ENCODE data around the gene GNAO1.

GNAO1 gene

GRCh38 chr16:56319376-56319775 is 128.1 kb downstream of the GNAO1 start:
- no peaks in the 10 kb centered on the region for H3K9me3 ChIP-seq (ENCODE audit: control insufficient read depth, insufficient read depth, low read depth, low read length)
- ChIA-PET CTCF (interaction anchor here (0.6 to 3.7 kb wide), 13 partner anchors 10 to 375 kb away, joined by 3 to 38 read pairs (median 5); no protein-coding TSS in a partner anchor), POLR2A (interaction anchor here (0.5 kb wide), 1 partner anchor 909 kb away, joined by 4 read pairs; no protein-coding TSS in a partner anchor)
- TF ChIP-seq KLF1 (tag by site-specific recombination; IDR thresholded peaks at IDR 0.05) (no peak), PBX3 (CRISPR knock-in tag; IDR thresholded peaks at IDR 0.05) (no peak), GLI4 (tag by site-specific recombination; IDR thresholded peaks at IDR 0.05) (no peak), SP7 (tag by site-specific recombination; IDR thresholded peaks at IDR 0.05) (no peak), OVOL3 (tag by site-specific recombination; IDR thresholded peaks at IDR 0.05) (no peak), ZNF548 (tag by site-specific recombination; IDR thresholded peaks at IDR 0.05) (no peak), ZFP37 (tag by site-specific recombination; IDR thresholded peaks at IDR 0.05) (no peak), ZNF133 (tag by site-specific recombination; IDR thresholded peaks at IDR 0.05) (no peak), ZSCAN23 (tag by site-specific recombination; IDR thresholded peaks at IDR 0.05) (no peak), ZNF19 (tag by site-specific recombination; IDR thresholded peaks at IDR 0.05; ENCODE audit: low read depth) (no peak), ZNF629 (tag by site-specific recombination; IDR thresholded peaks at IDR 0.05) (no peak)
- TF ChIP-seq, protein P1, sequence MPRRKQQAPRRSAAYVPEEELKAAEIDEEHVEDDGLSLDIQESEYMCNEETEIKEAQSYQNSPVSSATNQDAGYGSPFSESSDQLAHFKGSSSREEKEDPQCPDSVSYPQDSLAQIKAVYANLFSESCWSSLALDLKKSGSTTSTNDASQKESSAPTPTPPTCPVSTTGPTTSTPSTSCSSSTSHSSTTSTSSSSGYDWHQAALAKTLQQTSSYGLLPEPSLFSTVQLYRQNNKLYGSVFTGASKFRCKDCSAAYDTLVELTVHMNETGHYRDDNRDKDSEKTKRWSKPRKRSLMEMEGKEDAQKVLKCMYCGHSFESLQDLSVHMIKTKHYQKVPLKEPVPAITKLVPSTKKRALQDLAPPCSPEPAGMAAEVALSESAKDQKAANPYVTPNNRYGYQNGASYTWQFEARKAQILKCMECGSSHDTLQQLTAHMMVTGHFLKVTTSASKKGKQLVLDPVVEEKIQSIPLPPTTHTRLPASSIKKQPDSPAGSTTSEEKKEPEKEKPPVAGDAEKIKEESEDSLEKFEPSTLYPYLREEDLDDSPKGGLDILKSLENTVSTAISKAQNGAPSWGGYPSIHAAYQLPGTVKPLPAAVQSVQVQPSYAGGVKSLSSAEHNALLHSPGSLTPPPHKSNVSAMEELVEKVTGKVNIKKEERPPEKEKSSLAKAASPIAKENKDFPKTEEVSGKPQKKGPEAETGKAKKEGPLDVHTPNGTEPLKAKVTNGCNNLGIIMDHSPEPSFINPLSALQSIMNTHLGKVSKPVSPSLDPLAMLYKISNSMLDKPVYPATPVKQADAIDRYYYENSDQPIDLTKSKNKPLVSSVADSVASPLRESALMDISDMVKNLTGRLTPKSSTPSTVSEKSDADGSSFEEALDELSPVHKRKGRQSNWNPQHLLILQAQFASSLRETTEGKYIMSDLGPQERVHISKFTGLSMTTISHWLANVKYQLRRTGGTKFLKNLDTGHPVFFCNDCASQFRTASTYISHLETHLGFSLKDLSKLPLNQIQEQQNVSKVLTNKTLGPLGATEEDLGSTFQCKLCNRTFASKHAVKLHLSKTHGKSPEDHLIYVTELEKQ (tag by site-specific recombination; IDR thresholded peaks at IDR 0.05; ENCODE audit: borderline replicate concordance) = no peak
- TF ChIP-seq, protein P2, sequence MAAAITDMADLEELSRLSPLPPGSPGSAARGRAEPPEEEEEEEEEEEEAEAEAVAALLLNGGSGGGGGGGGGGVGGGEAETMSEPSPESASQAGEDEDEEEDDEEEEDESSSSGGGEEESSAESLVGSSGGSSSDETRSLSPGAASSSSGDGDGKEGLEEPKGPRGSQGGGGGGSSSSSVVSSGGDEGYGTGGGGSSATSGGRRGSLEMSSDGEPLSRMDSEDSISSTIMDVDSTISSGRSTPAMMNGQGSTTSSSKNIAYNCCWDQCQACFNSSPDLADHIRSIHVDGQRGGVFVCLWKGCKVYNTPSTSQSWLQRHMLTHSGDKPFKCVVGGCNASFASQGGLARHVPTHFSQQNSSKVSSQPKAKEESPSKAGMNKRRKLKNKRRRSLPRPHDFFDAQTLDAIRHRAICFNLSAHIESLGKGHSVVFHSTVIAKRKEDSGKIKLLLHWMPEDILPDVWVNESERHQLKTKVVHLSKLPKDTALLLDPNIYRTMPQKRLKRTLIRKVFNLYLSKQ (tag by site-specific recombination; IDR thresholded peaks at IDR 0.05; ENCODE audit: borderline replicate concordance) = no peak
- H3K4me3 ChIP-seq (ENCODE audit: low read depth, low read length) = no peak overlapping the region
- no peaks in the 10 kb centered on the region for H3K36me3 ChIP-seq (ENCODE audit: control insufficient read depth in 2 of 2, insufficient read depth in 1 of 2, low read length in 2 of 2)
- H3K27ac ChIP-seq (ENCODE audit: extremely low read depth, low read depth, low read length) = no peak overlapping the region
- H3K4me1 ChIP-seq (ENCODE audit: control insufficient read depth, insufficient read depth, low read length) = no peaks in the 10 kb centered on the region

DNA sequence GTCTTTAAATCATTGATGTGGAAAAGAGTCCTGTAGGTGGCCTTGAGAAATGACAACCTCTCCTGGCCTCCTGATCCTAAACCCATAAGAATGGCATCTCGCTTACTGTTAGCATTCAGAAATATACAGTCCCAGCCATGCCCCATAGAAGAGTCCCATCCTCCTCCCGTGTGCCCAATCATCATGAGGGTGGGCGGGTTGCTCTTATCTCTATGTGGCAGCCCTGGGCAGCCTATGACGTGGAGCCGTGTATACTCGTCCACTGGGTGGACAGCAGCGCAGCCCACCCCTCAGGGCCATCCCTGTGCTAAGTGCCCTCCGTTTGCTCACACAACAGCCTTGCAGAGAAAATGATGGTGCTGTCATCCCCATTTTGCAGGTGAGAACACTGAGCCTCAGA is 128.8 kb downstream of the GNAO1 start:
- CTCF ChIA-PET = interaction anchor here (0.7 to 3.7 kb wide), 2 partner anchors 38 to 375 kb away, joined by 4 to 38 read pairs; no protein-coding TSS in a partner anchor
- Histone ChIP-seq H3K36me3 (ENCODE audit: control insufficient read depth in 2 of 2, insufficient read depth in 1 of 2, low read length in 2 of 2) (no peaks in the 10 kb centered on the region), H3K4me1 (ENCODE audit: control insufficient read depth, insufficient read depth, low read length) (no peaks in the 10 kb centered on the region), H3K9me3 (ENCODE audit: control insufficient read depth, insufficient read depth, low read depth, low read length) (no peaks in the 10 kb centered on the region), H3K4me3 (ENCODE audit: low read depth, low read length) (no peak overlapping the region), H3K27ac (ENCODE audit: extremely low read depth, low read depth, low read length) (no peak overlapping the region)
- POLR2A ChIA-PET = no interaction called here
- TF ChIP-seq, protein P1 (tag by site-specific recombination; IDR thresholded peaks at IDR 0.05; ENCODE audit: borderline replicate concordance) = no peak

All from HEK293 (cell line).